Measurements from ENCODE around the gene GDF7.

DNA sequence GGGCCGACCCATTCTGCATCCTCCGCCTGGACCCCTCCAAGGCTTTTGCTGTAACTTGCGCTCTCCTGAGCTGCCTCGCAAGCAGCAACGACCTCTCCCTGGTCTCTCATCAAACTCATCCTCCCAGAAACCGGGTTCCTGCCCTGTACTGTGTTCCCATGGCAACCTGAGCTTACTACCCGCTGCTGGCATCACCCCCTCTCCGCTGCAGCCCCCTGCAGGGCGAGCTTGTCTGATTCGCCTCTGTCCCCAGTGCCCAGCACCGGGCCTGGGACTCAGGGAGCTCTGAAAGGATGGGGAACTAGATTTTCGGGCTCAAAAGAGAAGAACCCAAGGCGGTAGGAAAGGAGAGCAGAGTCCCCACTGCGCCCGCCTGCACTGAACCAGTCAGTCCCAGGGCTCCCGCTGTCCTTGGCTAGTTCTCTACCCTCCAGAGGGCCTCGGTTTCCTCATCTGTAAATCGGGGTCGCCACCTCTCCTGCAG, 16.5 kb upstream of the GDF7 start:
- TF ChIP-seq POLR2A (IDR thresholded peaks at IDR 0.05): no peak
- TF ChIP-seq CTCF (IDR thresholded peaks at IDR 0.05 in 8 of 11, conservative IDR thresholded peaks at IDR 0.05 in 3 of 11): no peak
- no peak for TF ChIP-seq POLR2AphosphoS5 (IDR thresholded peaks at IDR 0.05)
